ENCODE measurements around the gene PARD3B. TPM values are rescaled to one million over a fixed set of nuclear protein-coding genes. Genes with fewer than 3 reads are reported as not detected.

Gene PARD3B
- total and polyA plus RNA-seq, 2 experiments from 2014 or later: 3.5 to 4.4 TPM

DNA sequence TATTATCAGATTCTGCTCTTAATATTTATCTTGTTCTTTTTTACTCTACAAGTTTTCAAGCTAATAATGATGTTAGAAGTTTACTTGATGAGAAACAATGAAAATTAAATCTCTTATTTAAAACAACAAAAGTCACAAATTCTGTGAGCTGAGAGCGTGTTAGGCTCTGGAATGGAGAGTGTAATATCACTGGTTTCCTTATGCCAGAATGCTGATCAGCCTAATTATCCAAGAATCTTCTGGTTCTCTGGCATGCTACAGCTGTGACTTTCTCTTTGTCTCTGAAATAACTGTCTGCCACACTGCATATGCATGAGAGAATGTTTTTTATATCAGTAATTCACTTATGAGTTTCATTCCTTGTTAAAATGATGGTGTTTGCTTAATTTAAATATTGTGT lies 236.7 kb downstream of the PARD3B start (continued):
- TF ChIP-seq, protein P1, sequence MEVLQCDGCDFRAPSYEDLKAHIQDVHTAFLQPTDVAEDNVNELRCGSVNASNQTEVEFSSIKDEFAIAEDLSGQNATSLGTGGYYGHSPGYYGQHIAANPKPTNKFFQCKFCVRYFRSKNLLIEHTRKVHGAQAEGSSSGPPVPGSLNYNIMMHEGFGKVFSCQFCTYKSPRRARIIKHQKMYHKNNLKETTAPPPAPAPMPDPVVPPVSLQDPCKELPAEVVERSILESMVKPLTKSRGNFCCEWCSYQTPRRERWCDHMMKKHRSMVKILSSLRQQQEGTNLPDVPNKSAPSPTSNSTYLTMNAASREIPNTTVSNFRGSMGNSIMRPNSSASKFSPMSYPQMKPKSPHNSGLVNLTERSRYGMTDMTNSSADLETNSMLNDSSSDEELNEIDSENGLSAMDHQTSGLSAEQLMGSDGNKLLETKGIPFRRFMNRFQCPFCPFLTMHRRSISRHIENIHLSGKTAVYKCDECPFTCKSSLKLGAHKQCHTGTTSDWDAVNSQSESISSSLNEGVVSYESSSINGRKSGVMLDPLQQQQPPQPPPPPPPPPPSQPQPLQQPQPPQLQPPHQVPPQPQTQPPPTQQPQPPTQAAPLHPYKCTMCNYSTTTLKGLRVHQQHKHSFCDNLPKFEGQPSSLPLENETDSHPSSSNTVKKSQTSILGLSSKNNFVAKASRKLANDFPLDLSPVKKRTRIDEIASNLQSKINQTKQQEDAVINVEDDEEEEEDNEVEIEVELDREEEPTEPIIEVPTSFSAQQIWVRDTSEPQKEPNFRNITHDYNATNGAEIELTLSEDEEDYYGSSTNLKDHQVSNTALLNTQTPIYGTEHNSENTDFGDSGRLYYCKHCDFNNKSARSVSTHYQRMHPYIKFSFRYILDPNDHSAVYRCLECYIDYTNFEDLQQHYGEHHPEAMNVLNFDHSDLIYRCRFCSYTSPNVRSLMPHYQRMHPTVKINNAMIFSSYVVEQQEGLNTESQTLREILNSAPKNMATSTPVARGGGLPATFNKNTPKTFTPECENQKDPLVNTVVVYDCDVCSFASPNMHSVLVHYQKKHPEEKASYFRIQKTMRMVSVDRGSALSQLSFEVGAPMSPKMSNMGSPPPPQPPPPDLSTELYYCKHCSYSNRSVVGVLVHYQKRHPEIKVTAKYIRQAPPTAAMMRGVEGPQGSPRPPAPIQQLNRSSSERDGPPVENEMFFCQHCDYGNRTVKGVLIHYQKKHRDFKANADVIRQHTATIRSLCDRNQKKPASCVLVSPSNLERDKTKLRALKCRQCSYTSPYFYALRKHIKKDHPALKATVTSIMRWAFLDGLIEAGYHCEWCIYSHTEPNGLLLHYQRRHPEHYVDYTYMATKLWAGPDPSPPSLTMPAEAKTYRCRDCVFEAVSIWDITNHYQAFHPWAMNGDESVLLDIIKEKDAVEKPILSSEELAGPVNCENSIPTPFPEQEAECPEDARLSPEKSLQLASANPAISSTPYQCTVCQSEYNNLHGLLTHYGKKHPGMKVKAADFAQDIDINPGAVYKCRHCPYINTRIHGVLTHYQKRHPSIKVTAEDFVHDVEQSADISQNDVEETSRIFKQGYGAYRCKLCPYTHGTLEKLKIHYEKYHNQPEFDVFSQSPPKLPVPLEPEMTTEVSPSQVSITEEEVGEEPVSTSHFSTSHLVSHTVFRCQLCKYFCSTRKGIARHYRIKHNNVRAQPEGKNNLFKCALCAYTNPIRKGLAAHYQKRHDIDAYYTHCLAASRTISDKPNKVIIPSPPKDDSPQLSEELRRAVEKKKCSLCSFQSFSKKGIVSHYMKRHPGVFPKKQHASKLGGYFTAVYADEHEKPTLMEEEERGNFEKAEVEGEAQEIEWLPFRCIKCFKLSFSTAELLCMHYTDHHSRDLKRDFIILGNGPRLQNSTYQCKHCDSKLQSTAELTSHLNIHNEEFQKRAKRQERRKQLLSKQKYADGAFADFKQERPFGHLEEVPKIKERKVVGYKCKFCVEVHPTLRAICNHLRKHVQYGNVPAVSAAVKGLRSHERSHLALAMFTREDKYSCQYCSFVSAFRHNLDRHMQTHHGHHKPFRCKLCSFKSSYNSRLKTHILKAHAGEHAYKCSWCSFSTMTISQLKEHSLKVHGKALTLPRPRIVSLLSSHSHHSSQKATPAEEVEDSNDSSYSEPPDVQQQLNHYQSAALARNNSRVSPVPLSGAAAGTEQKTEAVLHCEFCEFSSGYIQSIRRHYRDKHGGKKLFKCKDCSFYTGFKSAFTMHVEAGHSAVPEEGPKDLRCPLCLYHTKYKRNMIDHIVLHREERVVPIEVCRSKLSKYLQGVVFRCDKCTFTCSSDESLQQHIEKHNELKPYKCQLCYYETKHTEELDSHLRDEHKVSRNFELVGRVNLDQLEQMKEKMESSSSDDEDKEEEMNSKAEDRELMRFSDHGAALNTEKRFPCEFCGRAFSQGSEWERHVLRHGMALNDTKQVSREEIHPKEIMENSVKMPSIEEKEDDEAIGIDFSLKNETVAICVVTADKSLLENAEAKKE (CRISPR knock-in tag; IDR thresholded peaks at IDR 0.05): no peak
- TF ChIP-seq, protein P2, sequence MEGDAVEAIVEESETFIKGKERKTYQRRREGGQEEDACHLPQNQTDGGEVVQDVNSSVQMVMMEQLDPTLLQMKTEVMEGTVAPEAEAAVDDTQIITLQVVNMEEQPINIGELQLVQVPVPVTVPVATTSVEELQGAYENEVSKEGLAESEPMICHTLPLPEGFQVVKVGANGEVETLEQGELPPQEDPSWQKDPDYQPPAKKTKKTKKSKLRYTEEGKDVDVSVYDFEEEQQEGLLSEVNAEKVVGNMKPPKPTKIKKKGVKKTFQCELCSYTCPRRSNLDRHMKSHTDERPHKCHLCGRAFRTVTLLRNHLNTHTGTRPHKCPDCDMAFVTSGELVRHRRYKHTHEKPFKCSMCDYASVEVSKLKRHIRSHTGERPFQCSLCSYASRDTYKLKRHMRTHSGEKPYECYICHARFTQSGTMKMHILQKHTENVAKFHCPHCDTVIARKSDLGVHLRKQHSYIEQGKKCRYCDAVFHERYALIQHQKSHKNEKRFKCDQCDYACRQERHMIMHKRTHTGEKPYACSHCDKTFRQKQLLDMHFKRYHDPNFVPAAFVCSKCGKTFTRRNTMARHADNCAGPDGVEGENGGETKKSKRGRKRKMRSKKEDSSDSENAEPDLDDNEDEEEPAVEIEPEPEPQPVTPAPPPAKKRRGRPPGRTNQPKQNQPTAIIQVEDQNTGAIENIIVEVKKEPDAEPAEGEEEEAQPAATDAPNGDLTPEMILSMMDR (conservative IDR thresholded peaks at IDR 0.05; ENCODE audit: low read depth in 2 of 2): no peak
- TF ChIP-seq ZNF114 (CRISPR knock-in tag; IDR thresholded peaks at IDR 0.05) (no peak), ZNF331 (CRISPR knock-in tag; IDR thresholded peaks at IDR 0.05; ENCODE audit: low read depth) (no peak), EZH2phosphoT487 (IDR thresholded peaks at IDR 0.05; ENCODE audit: unreplicated experiment) (no peak), STAT1 (IDR thresholded peaks at IDR 0.05; ENCODE audit: unreplicated experiment) (no peak)

DNA sequence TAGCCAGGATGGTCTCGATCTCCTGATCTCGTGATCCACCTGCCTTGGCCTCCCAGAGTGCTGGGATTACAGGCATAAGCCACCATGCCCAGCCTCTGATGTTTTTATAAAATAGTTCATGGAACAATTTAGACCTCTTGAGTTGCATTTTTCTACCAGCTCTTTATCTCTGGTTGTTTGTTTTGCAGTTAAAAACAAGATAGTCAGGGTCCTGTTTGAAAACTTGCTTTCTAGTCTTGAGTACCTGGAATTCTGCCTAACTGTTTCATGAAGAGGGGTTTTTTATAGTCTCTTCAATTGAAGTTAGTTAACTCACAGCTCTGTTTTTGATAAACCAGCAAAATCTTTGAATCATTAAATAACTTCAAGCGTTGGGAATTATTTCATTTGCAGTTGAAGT lies 244.8 kb downstream of the PARD3B start:
- no peak for DNase-seq (ENCODE audit: low spot score)
- ATAC-seq: no peak
- Histone ChIP-seq H3K27me3 (ENCODE audit: insufficient read depth) (no peaks in the 10 kb centered on the region), H3K4me3 (no peak overlapping the region), H3K36me3 (ENCODE audit: insufficient read depth) (no peaks in the 10 kb centered on the region), H3K9me2 (ENCODE audit: insufficient read depth) (no peaks in the 10 kb centered on the region), H3K27ac (ENCODE audit: low read depth) (no peak overlapping the region), H2AFZ (no peak overlapping the region), H3K4me2 (no peak overlapping the region), H4K20me1 (replicated peaks; ENCODE audit: insufficient read depth) (no peaks in the 10 kb centered on the region), H3K4me1 (ENCODE audit: insufficient read depth) (no peaks in the 10 kb centered on the region), H3K79me2 (replicated peaks; ENCODE audit: insufficient read depth) (no peaks in the 10 kb centered on the region), H3F3A (replicated peaks; ENCODE audit: low read depth) (no peaks in the 10 kb centered on the region)
- Mint-ChIP-seq H3K27me3 (ENCODE audit: insufficient read depth, low read depth, poor library complexity) (no peaks in the 10 kb centered on the region), H3K4me1 (no peaks in the 10 kb centered on the region), H3K27ac (no peak overlapping the region), H3K9me3 (no peaks in the 10 kb centered on the region), H3K36me3 (ENCODE audit: low read depth) (no peaks in the 10 kb centered on the region), H3K4me3 (no peak overlapping the region)
- TF ChIP-seq, protein P3, sequence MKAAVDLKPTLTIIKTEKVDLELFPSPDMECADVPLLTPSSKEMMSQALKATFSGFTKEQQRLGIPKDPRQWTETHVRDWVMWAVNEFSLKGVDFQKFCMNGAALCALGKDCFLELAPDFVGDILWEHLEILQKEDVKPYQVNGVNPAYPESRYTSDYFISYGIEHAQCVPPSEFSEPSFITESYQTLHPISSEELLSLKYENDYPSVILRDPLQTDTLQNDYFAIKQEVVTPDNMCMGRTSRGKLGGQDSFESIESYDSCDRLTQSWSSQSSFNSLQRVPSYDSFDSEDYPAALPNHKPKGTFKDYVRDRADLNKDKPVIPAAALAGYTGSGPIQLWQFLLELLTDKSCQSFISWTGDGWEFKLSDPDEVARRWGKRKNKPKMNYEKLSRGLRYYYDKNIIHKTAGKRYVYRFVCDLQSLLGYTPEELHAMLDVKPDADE (IDR thresholded peaks at IDR 0.05): no peak
- TF ChIP-seq STAT1 (IDR thresholded peaks at IDR 0.05; ENCODE audit: unreplicated experiment) (no peak), EZH2phosphoT487 (IDR thresholded peaks at IDR 0.05; ENCODE audit: unreplicated experiment) (no peak), ZNF114 (CRISPR knock-in tag; IDR thresholded peaks at IDR 0.05) (no peak)
